KBM-7 (cell line): Measurements from ENCODE around the gene LRRC8A.
A peak's percentile ranks its signal among the peaks of the same experiment; 100 is the strongest.
"Not testable (repeated sequence)": the region's sequence is repeated elsewhere in the genome, so short reads cannot be mapped to it uniquely, and the experiment has no call there.

Experiments
- DNase-seq: peaks from one replicate; pipeline ENCODE4 v3.0.0-alpha.2; 2015
- in situ Hi-C: fragments of 300-500 bp; cut with MboI; formaldehyde crosslinking; loops from 2 replicates; pipeline ENCODE4 v1.14.3; 2020; ENCODE audit warnings: low sequenced_read_pairs, low pct_unique_long_range_greater_than_20kb, mixed read lengths

The LRRC8A gene

DNA sequence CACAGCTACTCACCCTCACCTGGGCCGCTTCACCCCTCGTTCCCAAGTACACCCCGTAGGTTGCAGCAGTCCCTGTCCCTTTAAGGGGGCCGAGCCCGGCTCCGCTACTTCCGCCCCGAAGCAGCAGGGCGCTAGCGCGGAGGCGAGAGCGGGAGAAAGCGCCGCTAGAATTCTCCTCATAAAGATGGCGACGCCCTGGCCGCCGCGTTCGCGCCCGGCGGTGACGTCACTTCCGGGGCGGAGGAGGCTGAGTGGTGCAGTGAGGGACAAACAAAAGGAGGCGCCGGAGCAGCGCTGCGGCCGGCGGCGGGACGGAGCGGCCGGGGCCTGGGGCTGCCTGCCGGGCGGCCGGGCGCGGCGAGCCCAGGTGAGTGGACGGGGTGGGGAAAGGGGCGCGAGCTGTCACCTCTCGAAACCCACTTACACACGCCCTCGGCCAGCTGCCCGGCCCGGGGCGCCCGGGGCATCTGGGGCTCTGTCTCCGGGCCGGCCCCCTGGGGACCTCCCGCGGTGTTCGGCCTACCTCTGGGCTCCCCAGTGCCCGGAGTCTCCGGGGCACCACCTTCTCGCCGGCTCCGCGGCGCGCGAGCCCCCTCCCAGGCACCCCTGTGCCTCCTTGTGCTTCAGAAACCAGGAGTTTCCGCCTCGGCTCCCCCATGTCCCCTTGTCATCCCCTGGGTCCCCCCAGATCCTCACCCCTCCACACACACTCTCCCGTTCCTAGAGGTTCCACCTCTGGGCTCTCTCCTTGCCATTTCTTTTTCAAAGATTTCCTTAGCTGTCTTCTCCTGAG lies at the start of gene LRRC8A, which contains the start of gene KYAT1:
Gene LRRC8A, plus strand, starts transcription at position 250 of the 793 bp plus-strand sequence. CDS start 25,032 bp downstream, outside the sequence.
Gene KYAT1, minus strand, starts transcription at position 67 of the 793 bp plus-strand sequence. CDS start 36,545 bp downstream, outside the sequence.
- peak; percentile 99 for DNase-seq
- in situ Hi-C loops, result no loop called here

DNA sequence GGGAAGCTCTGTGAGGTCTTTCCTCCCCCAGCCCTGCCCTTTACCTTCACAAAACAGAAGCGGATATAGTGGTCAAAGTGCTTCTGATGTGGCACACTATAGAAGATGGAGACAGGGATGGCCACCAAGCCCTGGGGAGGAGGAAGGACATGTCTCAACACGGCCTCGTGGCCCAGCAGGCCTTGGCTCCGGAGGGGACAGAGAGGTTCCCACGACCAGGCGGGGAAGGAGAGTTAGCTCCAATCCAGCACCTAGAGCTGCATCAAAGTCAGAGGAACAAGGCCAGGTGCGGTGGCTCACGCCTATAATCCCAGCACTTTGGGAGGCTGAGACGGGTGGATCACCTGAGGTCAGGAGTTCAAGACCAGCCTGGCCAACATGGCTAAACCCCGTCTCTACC lies 48.2 kb upstream of the LRRC8A start:
- in situ Hi-C loops, result no loop called here
- no peak for DNase-seq

GRCh38 chr9:128835246-128836210 lies 46.4 kb upstream of the LRRC8A start:
- DNase-seq, result no peak
- in situ Hi-C loops, result no loop called here

GRCh38 chr9:128836509-128837145 lies 45.3 kb upstream of the LRRC8A start:
- in situ Hi-C loops, result no loop called here
- no peak for DNase-seq

DNA sequence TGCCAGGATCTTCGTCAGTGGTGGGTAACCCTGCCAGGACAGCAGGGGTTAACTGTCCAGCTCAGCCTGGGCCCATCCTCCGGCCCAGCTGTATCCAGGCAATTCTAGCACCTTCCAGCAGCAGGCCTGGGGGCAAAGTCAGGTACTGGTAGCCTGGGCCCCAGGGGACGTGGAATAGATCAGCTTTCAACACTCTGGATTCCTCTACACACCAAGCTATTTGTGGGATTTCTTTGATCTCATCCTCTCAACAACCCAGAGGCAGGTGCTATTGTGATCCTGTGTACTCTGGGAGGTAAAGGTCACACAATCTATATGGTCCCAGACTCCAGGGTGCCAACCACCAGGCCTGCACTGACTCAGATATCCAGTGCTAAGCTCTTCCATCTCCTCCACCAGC lies 43.6 kb upstream of the LRRC8A start:
- DNase-seq, result no peak
- in situ Hi-C loops, result no loop called here

DNA sequence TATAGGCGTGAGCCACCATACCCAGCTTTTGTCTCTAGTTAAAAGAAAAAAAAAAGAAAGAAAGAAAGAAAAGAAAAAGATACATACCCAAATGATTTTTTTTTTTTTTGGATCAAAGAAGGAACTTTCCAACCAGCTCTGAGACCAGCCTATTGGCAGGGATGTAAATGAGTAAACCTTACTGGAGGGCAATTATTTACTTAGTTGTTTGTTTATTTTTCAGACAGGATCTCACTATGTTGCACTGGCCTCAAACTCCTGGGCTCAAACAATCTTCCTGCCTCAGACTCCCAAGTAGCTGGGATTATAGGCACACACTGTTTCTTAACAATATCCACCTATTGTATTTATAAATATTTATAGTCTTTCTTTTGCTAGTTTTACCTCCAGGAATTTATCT lies 41.4 kb upstream of the LRRC8A start:
- DNase-seq, result no peak
- in situ Hi-C loops, result no loop called here

DNA sequence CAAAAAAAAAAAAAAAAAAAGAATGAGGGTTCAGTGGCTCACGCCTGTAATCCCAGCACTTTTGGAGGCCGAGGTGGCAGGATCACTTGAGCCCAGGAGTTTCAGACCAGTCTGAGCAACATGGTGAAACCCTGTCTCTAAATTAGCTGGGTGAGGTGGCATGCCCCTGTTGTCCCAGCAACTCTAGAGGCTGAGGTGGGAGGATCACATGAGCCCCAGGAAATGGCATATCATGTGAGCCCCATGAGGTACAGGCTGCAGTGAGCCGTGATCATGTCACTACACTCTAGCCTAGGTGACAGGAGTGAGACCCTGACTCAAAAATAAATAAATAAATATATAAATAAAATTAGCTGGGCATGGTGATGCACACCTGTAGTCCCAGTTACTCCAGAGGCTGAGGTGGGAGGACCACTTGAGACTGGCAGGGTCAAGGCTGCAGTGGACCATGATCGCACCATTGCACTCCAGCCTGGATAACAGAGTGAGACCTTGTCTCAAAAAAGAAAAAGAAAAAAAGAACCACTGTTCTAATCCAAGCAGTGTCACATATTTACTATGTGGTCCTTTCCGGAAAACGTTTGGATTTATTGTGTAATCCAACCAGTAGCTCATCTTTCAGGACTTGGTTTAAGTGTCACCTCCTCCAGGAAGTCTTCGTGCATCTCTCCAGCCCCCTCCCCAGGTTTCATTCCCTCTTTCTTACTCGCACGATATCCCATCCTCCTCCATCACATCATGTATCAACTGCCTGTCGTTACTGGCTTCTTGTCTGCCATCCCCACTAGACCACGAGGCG lies 40.0 kb upstream of the LRRC8A start:
- no peak for DNase-seq
- in situ Hi-C loops, result no loop called here

- in situ Hi-C loops, DNase-seq: not testable (repeated sequence)
These were observed 38.8 kb upstream of the LRRC8A start for GRCh38 chr9:128843171-128843570.

DNA sequence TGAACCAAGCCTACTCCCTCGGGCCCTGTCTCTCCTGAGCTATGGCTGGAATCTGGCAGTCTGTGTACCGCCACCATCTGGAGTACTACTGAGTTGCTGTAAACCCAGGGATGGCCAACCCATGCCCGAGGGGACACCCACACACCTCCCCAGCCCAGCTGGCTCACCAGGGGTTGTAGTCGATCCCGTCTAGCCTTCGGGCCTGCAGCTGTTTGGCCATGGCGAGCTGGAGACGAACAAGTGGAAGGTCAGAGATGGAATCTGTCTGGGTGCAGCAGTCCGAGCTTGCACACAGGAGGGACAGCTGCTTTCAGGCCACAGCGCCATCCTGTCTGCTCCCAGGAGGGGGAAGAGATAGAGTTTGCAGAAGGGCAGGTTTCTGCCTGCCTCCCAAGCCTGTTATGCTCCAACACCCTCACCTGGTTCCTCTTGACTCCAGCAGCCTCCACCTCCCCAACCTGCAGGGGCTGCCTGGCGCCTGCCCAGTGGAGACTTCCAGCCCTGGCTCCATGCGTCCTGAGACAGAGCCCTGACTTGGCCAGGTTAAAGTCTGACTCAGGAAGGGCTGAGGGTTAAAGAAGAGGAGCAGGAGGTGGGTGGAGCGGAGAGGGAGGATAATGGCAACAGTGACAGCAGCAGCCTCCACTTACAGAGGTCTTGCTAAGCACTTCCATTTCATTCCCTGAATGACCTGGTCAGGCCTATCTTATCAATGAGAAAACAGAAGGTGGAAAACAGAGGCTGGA lies 36.6 kb upstream of the LRRC8A start:
- in situ Hi-C loops, result no loop called here
- DNase-seq, result no peak

DNA sequence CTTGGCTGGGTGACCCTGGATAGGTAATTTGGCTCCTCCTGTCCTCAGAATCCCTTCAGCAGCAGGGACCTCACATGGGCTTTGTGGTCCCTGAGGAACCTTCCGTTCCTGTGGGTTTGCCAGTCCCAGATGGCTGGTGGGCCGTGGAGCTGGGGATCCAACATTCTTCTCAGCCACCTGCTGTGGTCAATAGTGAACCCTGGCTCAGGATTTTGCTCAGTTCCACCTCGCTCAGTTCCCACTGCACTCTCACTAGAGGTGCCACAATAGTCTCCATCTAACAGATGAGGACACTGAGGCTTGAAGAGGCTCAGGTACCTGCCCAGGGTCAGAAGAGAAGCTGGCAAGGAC lies 35.3 kb upstream of the LRRC8A start:
- DNase-seq, result no peak
- in situ Hi-C loops, result no loop called here

GRCh38 chr9:128847803-128848202 lies 34.1 kb upstream of the LRRC8A start:
- in situ Hi-C loops, result no loop called here
- no peak for DNase-seq

DNA sequence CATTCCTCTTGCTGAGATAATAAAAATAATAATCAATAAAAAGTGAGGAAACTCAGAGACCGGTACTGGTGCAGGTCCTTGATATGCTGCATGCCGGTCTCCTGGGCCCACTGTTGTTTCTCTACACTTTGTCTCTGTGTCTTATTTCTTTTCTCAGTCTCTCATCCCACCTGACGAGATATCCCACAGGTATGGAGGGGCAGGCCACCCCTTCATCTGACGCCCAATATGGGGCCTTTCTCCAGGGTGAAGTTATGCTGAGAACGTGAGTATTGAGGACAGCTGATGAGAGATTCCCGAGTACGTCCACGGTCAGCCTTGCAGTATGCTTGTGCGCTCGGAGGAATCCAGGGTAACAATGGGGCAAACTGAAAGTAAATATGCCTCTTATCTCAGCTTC lies 30.9 kb upstream of the LRRC8A start:
- in situ Hi-C loops, DNase-seq: not testable (repeated sequence)

- in situ Hi-C loops, result not testable (repeated sequence)
- DNase-seq, result peak; percentile 65
These were observed 29.9 kb upstream of the LRRC8A start for GRCh38 chr9:128851779-128852600.

GRCh38 chr9:128852646-128853045 lies 29.3 kb upstream of the LRRC8A start:
- in situ Hi-C loops, DNase-seq: not testable (repeated sequence)

- in situ Hi-C loops, DNase-seq: not testable (repeated sequence)
These were observed 27.5 kb upstream of the LRRC8A start for GRCh38 chr9:128854454-128854853.

GRCh38 chr9:128858476-128858875 lies 23.5 kb upstream of the LRRC8A start:
- DNase-seq, in situ Hi-C loops: not testable (repeated sequence)

GRCh38 chr9:128860937-128861336 lies 21.0 kb upstream of the LRRC8A start:
- in situ Hi-C loops, result no loop called here
- DNase-seq, result no peak
